G401 (cell line): ENCODE data around the gene MED9. TPM values are rescaled to one million over a fixed set of nuclear protein-coding genes. Genes with fewer than 3 reads are reported as not detected.
A peak's percentile ranks its signal among the peaks of the same experiment; 100 is the strongest.
"Not testable (repeated sequence)": the region's sequence is repeated elsewhere in the genome, so short reads cannot be mapped to it uniquely, and the experiment has no call there.

Source experiments
- DNase-seq: peaks from one replicate; pipeline ENCODE4 v3.0.0-alpha.2; 2015; ENCODE audit warnings: low spot score
- in situ Hi-C: cut with HindIII; loops from 2 replicates; pipeline ENCODE4 v1.10.0; 2016; ENCODE audit warnings: low sequenced_read_pairs, mixed read lengths
- total RNA-seq: library from RNA; depleted of rRNA; stranded (reverse); fragments of >200 nt; shearing (Covaris generic); gene quantifications from 2 replicates; pipeline ENCODE4 v1.2.3, GENCODE V29; 2014; rRNA removed

MED9 gene, protein sequence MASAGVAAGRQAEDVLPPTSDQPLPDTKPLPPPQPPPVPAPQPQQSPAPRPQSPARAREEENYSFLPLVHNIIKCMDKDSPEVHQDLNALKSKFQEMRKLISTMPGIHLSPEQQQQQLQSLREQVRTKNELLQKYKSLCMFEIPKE
- total RNA-seq: 16.4 and 21.1 TPM in 2 replicates

DNA sequence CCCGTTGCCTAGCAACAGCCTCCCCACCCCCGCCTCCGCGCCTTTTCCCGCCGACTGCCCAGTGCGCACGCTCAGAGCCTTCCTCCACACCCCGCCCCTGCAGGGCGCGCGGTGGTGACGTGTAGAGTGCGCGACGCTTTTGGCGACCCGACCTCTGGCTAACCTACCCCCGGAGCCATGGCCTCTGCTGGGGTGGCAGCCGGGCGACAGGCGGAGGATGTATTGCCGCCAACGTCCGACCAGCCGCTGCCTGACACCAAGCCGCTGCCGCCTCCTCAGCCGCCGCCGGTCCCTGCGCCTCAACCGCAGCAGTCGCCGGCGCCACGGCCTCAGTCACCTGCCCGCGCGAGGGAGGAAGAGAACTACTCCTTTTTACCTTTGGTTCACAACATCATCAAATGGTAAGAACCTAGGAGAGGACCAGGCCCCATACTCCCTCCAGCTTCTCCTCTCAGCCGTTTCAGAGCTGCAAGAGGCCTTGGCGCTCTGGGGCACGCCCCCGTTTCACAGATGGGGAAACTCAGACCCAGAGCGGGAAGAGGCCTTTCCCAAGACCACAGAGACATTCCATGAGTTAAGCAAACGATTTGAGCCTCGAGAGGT is at the start of gene MED9:
Gene MED9, plus strand, starts transcription at position 136 of the 603 bp plus-strand sequence. Its CDS starts 42 bp downstream, at position 178.
- DNase-seq: peak; percentile 91
- in situ Hi-C loops: no loop called here

DNA sequence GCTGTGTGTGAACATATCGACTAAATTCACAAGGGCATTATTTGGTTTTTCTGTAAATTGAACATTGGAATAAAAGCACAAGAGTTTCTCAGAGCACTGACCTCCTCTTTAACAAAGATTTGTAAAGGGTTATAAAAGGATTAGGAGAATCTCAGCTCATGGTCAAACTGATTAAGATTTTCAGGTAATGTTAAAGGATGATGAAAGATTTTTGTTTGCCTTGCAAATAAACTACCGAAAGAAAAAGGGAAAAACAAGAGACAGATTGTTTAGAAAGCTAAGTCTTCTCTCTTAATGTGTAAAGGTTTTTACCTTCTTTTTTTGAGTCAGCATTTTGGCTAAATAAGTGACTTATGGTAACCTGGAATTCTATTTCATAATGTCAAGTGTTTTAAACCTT is 47.6 kb upstream of the MED9 start:
- in situ Hi-C loops: no loop called here

DNA sequence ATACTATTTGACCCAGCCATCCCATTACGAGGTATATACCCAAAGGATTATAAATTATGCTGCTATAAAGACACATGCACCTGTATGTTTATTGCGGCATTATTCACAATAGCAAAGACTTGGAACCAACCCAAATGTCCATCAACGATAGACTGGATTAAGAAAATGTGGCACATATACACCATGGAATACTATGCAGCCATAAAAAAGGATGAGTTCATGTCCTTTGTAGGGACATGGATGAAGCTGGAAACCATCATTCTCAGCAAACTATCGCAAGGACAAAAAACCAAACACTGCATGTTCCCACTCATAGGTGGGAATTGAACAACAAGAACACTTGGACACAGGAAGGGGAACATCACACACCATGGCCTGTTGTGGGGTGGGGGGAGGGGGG is 45.9 kb upstream of the MED9 start:
- in situ Hi-C loops: not testable (repeated sequence)

More for the DNA sequence above, 47.6 kb upstream of the MED9 start:
- no peak for DNase-seq

DNA sequence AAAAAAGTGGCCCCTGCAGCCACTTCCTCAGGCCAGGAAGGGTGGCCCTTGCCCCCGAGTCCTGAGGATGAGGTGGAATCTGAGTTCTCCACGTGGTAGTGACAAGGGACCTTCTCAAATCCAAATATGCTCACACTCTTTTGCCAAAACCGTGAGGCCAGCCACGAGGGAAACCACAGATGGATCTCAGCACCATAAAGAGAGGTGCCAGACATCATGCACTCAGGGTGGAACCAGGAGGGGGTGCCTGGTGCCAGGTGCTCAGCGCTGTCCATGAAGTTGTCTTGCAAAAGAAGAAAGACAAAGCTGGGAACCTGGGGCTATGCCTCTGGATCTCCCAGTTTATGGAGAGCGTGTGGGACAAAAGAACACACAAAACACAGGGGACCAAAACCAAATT is 45.2 kb upstream of the MED9 start:
- DNase-seq: no peak
- in situ Hi-C loops: no loop called here

More for the DNA sequence above, 45.9 kb upstream of the MED9 start:
- not testable (repeated sequence) for DNase-seq

DNA sequence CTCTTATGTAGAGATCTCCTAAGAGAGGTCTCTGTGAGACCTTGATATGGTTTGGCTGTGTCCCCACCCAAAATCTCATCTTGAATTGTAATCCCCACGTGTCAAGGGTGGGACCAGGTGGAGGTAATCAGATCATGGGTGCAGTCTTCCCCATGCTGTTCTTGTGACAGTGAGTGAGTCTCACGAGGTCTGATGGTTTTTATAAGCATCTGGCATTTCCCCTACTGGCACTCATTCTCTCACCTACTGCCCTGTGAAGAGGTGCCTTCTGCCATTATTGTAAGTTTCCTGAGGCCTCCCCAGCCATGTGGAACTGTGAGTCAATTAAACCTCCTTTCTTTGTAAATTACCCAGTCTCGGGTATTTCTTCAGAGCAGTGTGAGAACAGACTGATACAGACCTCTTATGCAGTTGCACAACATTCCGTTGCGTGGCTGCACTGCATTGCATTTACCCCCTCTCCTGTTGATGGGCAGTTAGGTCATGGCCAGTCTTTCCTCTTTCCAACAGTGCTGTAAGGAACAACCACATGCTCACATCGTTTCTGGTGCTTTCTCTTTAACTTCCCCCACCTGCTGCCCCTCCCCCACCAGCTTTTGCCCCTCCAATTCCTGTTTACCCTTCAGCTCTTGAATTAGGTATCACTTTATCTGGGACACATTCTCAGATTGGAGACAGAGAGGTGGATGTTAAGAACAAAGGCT is 43.6 kb upstream of the MED9 start:
- DNase-seq: no peak
- in situ Hi-C loops: no loop called here

DNA sequence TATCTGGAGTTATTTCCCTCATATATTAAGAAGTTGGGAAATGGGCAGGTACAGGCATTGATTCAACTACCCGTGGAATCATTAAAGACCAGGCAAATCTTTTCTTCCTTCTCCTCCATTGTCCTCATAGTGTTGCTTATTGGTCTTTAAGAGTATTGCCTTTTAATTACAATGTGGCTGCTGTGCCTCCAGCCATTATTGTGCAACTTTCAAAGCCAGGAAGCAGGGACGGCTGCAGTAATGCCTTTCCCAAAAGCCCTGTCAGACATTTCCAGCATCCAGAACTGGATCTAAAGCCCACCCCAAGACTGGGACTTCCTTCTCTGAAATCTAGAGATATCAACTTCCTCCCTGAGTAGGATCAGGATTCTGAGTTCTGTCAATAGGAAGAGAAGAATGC is 42.3 kb upstream of the MED9 start:
- in situ Hi-C loops: no loop called here
- DNase-seq: no peak

DNA sequence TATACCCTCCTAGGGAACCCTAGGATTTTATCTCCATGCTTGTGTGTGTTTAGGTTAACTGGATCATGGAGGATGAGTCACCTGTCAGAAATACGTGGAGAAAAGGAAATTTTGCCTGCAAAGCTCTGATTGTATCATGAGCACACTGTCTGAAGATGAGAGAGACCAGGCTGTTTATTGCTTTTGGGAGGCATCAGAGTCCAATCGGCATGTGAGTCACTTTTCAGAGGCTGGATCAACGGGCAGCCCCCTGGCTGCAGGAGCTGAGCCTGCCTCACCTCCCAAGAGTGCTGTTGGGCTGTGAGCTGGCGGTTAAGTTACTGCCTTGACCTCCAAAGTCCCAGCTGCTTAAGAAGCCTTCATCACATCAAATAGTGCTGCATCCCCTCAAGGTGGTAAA is 41.5 kb upstream of the MED9 start:
- no peak for DNase-seq
- in situ Hi-C loops: no loop called here

DNA sequence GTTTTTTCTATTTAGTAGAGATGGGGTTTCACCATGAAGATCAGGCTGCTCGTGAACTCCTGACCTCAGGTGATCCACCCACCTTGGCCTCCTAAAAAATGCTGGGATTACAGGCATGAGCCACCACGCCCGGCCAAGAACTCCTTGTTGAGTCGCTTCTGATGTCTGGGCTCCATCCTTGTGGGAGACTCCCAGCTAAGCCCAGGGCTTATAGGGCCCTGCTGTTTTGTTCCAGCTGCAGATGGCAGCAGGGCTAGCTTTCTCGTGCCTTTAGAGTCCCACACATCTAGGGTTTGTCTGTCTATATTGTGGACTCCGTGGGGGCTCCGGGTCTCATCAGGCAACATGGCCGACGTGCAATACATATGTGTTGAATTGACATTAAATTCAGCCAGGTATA is 39.3 kb upstream of the MED9 start:
- no peak for DNase-seq
- in situ Hi-C loops: no loop called here

DNA sequence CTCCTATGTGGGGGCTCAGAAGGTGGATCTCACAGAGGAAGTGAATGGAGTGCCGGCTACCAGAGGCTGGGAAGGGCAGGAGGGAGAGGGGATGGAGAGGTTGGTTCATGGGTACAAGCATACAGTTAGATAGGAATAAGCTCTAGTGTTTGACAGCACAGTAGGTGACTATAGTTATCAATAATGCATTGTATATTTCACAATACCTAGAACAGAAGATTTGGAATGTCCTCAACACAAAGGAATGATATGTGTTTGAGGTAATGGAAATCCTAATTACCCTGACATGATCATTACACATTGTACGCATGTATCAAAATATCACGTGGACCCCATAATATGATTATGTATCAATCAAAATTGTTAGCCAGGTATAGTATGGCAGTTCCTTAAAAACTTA is 38.9 kb upstream of the MED9 start:
- DNase-seq: no peak
- in situ Hi-C loops: no loop called here

DNA sequence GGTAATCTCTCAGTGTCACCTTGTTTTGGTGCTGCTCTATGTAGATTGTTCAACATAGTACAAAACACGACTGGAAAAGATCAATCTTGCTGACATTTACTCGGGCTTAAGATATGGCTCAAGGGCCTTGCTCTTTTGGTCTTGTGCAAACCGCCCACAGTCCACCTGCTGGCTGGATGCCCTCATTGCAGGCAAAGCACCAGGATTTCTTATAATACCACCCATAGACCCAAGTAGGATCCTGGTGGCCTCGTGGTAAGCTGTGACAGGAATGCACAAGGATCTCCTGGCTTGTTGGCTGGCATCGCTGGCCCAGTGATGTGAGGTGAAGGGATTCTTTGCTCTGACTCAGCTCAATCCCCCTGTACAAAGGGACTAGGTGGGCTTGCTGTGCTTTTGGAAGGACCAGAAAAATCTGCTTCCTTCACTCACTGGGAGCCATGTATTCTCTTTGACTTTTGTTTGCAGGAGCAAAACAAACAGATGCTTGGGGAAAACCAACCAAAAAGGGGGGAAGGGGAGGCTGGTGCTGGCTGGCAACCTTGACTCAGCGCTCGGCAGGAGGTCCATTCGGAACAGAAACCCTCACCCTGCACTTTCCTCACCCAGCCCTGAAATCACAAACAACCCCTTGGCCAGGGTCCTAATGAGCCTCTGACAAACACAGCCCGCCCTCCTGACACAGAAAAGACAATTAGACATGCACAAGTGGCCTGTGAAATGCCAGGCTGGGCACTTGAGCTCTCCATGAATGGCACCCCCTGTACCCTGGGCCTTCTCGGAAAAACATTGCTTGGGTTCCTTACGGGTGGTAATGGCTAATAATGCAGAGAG is 36.6 kb upstream of the MED9 start:
- DNase-seq: peak; percentile 31
- in situ Hi-C loops: no loop called here

DNA sequence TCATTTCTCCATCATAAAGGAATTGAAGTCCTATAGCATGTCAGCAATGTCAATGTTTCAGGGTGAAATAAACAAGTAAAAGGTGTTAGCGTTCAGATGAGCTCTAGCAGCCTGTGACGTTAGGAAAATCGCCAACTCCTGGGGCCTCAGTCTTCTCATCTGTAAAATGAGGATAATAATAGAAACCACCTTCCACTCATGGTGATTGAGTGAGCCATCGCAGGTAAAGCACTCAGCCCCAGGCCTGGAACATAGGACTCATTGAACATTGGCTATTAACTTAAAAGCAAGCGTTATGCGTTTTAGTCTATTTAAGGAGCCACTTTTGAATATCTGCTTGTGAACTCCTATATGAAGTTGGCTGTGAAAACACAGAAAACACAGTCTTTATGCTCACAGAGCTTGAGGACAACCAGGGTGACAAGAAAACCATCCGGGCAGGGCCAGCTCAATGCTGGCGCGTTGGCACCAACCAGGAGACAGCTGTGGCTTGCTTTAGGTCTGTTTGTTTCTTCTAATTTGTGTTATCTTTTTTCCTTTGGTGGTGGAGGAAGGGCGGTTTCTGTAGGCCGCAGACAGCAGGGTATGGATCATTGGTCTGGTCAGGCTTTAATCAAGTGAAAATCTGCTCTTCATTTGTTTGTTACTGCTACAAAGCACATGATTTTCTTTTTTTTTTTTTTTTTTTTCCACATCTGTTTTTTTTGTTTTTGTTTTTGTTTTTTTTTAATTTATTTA is 35.7 kb upstream of the MED9 start:
- in situ Hi-C loops: no loop called here
- no peak for DNase-seq

DNA sequence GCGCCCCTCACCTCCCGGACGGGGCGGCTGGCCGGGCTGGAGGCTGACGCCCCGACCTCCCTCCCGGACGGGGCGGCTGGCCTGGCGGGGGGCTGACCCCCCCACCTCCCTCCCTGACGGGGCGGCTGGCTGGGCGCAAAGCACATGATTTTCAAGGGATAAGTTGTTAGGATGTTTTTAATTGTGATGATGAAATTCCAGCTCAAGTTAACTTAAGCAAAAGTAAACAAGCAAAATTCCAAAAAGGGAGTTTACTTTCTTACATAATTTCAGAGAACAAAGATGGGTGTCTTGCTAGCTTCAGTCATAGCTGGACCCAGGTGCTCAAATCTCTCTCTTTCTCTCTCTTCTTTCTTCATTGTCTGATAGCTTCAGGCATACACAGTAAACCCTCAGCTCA is 33.6 kb upstream of the MED9 start:
- no peak for DNase-seq
- in situ Hi-C loops: no loop called here

DNA sequence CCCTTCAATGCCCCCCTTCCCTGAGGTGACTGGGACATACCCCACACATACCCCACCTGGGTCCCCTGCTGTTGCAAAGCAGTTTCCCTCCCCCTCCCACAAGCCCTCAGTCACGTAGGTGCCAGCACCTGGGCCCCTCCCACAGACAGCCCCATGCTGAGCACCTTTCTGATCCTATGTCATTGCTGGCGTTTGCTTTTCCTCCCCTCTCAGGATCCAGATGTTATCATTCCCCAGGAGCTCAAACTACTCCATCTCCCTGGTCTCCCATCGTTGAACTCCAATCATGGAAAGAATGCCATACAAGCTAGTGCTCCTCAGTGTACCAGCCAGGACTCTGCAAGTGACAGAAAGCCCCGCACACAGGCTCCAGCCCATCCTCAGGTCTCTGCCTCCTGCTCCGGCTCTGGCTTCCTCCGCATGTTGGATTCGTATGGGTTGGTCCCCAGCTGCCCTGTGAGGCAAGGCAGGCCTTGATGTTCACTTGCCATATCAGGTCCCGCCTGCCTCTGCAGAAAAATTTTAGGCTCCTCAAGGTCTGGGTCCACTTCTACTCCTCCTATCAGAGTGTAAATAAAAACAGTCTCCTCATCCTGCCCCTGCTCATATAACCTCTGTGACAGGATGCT is 31.4 kb upstream of the MED9 start:
- in situ Hi-C loops: no loop called here

DNA sequence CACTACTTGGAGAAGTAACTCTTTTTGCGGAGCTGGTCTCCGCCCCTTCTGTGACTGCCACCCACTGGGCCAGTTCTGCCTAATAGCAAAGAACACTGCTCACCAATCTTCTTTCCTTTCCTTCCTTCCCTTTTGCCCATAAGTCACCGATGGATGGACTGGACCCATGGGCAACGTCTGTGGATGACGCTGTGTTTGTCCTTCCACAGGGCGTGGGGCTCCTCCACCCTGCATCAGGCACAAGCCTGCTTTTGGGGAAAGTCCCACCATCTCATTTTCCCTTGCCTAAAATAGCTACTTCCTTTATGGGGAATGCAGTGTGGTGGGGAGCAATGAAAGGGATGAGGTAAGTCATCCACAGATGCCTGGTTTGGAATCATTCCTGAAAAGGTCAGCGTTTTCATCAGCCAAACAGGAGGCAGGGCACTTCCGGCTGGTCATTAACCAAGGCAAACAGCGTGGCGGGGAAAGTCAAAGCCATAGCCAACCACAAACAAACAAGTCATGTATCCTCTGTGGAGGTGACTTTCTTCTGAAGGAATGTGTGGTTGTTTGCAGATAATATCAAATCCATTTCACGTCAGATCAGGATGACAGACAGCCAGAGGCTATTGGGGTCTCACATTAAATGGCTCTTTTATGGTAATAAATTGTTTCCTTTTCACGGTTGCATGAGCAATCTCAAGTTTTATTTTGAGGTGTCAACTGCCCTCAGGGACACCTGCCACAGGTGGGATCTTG is 30.7 kb upstream of the MED9 start:
- in situ Hi-C loops: no loop called here

More for the DNA sequence above, 31.4 kb upstream of the MED9 start:
- DNase-seq: no peak

DNA sequence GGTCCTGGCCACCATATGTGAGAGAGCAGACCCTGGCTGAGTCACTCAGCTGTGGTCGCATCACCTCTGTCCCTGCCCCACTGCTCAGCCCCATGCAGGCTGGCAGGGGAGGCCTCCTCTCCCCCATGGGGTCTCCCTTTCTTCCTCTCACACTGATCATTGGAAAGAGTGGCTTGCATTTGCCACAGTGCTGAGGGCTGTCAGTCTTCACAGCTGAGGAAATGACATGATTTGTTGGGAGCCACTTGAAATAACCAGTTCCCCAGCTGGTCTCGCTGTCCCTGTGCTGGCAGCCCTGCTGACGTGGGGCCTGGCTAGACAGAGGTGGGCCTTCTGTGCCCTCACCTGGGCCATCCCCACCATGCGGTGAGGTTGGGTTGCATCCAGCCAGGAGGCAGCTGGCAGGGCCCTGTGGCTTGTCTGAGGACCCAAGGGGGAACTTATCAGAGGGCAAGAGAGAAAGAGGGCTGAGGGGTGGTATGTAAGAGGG is 30.1 kb upstream of the MED9 start:
- in situ Hi-C loops: no loop called here
- DNase-seq: no peak

More for the DNA sequence above, 30.7 kb upstream of the MED9 start:
- DNase-seq: peak; percentile 48

DNA sequence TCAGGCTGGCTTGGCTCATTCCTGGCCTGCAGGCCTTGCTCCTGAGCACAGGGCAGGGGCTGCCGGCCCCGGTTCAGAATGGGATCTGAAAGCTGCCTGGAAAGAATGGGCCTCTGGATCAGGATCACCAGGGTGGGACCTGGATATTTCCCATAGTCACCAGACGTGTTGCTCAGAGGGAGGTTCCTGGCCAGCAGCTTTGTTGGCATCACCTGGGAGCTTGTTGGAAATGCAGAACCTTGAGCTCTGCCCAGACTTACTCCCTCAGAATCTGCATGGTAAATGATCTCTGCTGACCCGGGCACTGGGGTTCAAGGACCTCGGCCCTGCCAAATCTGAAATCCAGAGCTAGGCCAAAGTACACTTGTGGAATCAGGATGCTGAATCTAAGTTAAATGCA is 29.5 kb upstream of the MED9 start:
- peak; percentile 82 for DNase-seq
- in situ Hi-C loops: no loop called here

DNA sequence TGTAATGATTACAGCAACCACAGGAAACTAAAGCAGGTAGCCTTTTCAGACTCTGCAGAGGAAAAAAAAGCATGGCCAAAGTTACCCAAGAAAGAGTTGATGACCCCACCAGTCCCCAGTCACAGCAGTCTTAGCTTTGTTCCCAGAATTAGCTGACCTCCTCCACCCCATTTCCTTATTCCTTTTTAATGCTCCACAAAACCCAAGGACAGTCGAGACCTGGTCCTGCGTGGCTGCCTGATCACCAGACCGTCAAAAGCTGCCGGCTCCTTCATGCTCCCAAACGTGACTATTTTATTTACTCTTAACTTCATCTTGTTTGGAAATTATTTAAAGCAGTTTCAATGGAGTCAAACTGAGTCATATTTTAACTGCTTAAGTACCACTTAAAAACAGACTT is 28.7 kb upstream of the MED9 start:
- in situ Hi-C loops: no loop called here
- DNase-seq: no peak

DNA sequence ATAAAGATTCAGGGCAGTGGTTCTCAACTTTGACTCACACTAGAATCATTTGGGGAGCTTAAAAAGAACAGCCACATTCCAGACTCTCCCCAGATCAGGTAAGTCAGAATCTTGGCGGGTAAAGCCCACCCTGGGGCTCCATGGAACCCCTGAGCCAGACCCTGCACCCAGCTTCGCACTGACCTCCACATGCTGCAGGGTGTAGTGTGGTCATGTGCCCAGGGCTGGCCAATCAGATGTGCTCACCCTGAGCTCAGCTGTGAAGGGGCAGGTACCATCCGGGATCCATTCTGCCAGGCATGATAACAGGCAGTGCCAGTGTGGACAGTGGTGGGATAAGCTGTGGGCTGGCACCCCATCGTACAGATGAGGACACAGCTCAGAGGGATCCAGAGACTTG is 28.1 kb upstream of the MED9 start:
- DNase-seq: no peak
- in situ Hi-C loops: no loop called here
